Caco-2 (cell line): ENCODE measurements around the gene COL15A1. TPM values are rescaled to one million over a fixed set of nuclear protein-coding genes. Genes with fewer than 3 reads are reported as not detected.

Experiments
- BruUV-seq: library from RNA; stranded (reverse); fragments of 400-500 nt; replicated peaks from 2 replicates; lab custom pipeline; 2021; lab: Mats Ljungman, UMichigan
- CTCF ChIA-PET: fragments of 300-600 bp; sonication (Branson Sonifier 250); formaldehyde crosslinking; loops from one replicate; lab custom pipeline; 2022; ENCODE audit warnings: antibody characterized with exemption; lab: Charles Lee
- POLR2A ChIA-PET: fragments of 300-600 bp; sonication (Branson Sonifier 250); formaldehyde crosslinking; loops from one replicate; lab custom pipeline; 2022; ENCODE audit warnings: antibody characterized with exemption; lab: Charles Lee
- DNase-seq, 2 experiments: peaks; one replicate each; pipeline versions ENCODE4 v3.0.0 to v3.0.0-alpha.2; 2020 to 2022
- H3K27me3 ChIP-seq: replicated peaks from 2 replicates; pipeline ENCODE4 v1.6.0; 2011; ENCODE audit warnings: low read length; ENCODE audit not compliant: control insufficient read depth, insufficient read depth
- H3K36me3 ChIP-seq: 2 replicates; pipeline ENCODE4 v1.5.1; 2011; ENCODE audit warnings: low read length; ENCODE audit not compliant: control insufficient read depth, insufficient read depth
- H3K4me1 ChIP-seq: fragments of 250-450 bp; sonication (Bioruptor Pico); 2 replicates; pipeline ENCODE4 v1.5.1; 2020; ENCODE audit warnings: mild to moderate bottlenecking
- H3K4me3 ChIP-seq: 2 replicates; pipeline ENCODE4 v1.5.1; 2011; ENCODE audit warnings: low read depth, mild to moderate bottlenecking, control low read depth, low read length
- H3K9me3 ChIP-seq: fragments of 250-450 bp; sonication (Bioruptor Pico); 2 replicates; pipeline ENCODE4 v1.5.1; 2020; ENCODE audit warnings: mild to moderate bottlenecking, moderate library complexity
- H3K27ac Mint-ChIP-seq: one replicate; pipeline ENCODE4 v1.8.0; 2022; ENCODE audit warnings: mixed read lengths; ENCODE audit not compliant: unreplicated experiment
- H3K27me3 Mint-ChIP-seq: one replicate; pipeline ENCODE4 v1.8.0; 2022; ENCODE audit warnings: mixed read lengths; ENCODE audit not compliant: insufficient read depth, unreplicated experiment
- H3K36me3 Mint-ChIP-seq: one replicate; pipeline ENCODE4 v1.8.0; 2022; ENCODE audit warnings: mild to moderate bottlenecking, mixed read lengths; ENCODE audit not compliant: insufficient read depth, unreplicated experiment
- H3K4me1 Mint-ChIP-seq: one replicate; pipeline ENCODE4 v1.8.0; 2022; ENCODE audit warnings: low read depth, mixed read lengths; ENCODE audit not compliant: unreplicated experiment
- H3K4me3 Mint-ChIP-seq: one replicate; pipeline ENCODE4 v1.8.0; 2022; ENCODE audit warnings: mild to moderate bottlenecking, moderate library complexity, mixed read lengths; ENCODE audit not compliant: unreplicated experiment
- H3K9me3 Mint-ChIP-seq: one replicate; pipeline ENCODE4 v1.8.0; 2022; ENCODE audit warnings: mixed read lengths; ENCODE audit not compliant: unreplicated experiment
- CTCF ChIP-seq, 2 experiments: fragments of 200-600 bp in 1 of 2; IDR thresholded peaks; 1 replicate in 1 of 2; 2 replicates in 1 of 2; pipeline versions ENCODE4 v1.5.1 to v1.8.0; 2011 to 2022; ENCODE audit warnings: antibody characterized with exemption in 1 of 2, control low read depth in 1 of 2, inconsistent platforms in 1 of 2, low read depth in 1 of 2, low read length in 1 of 2, mild to moderate bottlenecking in 1 of 2, moderate library complexity in 1 of 2; ENCODE audit not compliant: insufficient read depth in 1 of 2, severe bottlenecking in 1 of 2, unreplicated experiment in 1 of 2
- intact Hi-C: fragments of 100-400 bp; cut with micrococcal nuclease; formaldehyde crosslinking; loops from one replicate; pipeline ENCODE4 v1.10.0; 2022; ENCODE audit not compliant: unreplicated experiment
- total RNA-seq: library from RNA; stranded (reverse); gene quantifications from 2 replicates; pipeline ENCODE4 v1.2.3, GENCODE V29; 2022

Gene COL15A1
- total RNA-seq, 1 experiment from 2014 or later, result not detected

GRCh38 chr9:99025616-99026270, 82.0 kb downstream of the COL15A1 start:
- Histone ChIP-seq H3K36me3 (no peaks in the 10 kb centered on the region), H3K27me3 (no peaks in the 10 kb centered on the region), H3K4me1 (no peaks in the 10 kb centered on the region), H3K4me3 (no peak overlapping the region), H3K9me3 (no peaks in the 10 kb centered on the region)
- POLR2A ChIA-PET, result no interaction called here
- Mint-ChIP-seq H3K4me1 (no peaks in the 10 kb centered on the region), H3K27ac (no peak overlapping the region), H3K27me3 (peaks cover 18% of the 10 kb centered on the region), H3K4me3 (no peak overlapping the region), H3K36me3 (no peaks in the 10 kb centered on the region), H3K9me3 (no peaks in the 10 kb centered on the region)
- no peak for DNase-seq
- intact Hi-C loops, result no loop called here
- no TSS peak for BruUV-seq
- CTCF ChIA-PET, result no interaction called here
- no peak for TF ChIP-seq CTCF (IDR thresholded peaks at IDR 0.05; ENCODE audit: insufficient read depth in 1 of 2, low read depth in 1 of 2, low read length in 1 of 2, severe bottlenecking in 1 of 2, unreplicated experiment in 1 of 2)

GRCh38 chr9:99026271-99026955, 82.7 kb downstream of the COL15A1 start:
- CTCF ChIA-PET, result no interaction called here
- no TSS peak for BruUV-seq

GRCh38 chr9:99026956-99027298, 83.2 kb downstream of the COL15A1 start:
- H3K36me3 Mint-ChIP-seq, result no peaks in the 10 kb centered on the region
- H3K27me3 Mint-ChIP-seq, result peaks cover 18% of the 10 kb centered on the region
- TF ChIP-seq CTCF (IDR thresholded peaks at IDR 0.05; ENCODE audit: insufficient read depth in 1 of 2, low read depth in 1 of 2, low read length in 1 of 2, severe bottlenecking in 1 of 2, unreplicated experiment in 1 of 2), result no peak
- H3K4me1 Mint-ChIP-seq, result no peaks in the 10 kb centered on the region
- Histone ChIP-seq H3K9me3 (no peaks in the 10 kb centered on the region), H3K27me3 (no peaks in the 10 kb centered on the region), H3K36me3 (no peaks in the 10 kb centered on the region), H3K4me3 (no peak overlapping the region), H3K4me1 (no peaks in the 10 kb centered on the region)
- ChIA-PET POLR2A (no interaction called here), CTCF (no interaction called here)
- H3K27ac Mint-ChIP-seq, result no peak overlapping the region
- intact Hi-C loops, result no loop called here
- no peak for DNase-seq
- no TSS peak for BruUV-seq
- no peak overlapping the region for H3K4me3 Mint-ChIP-seq
- H3K9me3 Mint-ChIP-seq, result no peaks in the 10 kb centered on the region

More at GRCh38 chr9:99026271-99026955, 82.7 kb downstream of the COL15A1 start:
- intact Hi-C loops, result no loop called here
- no peak overlapping the region for H3K4me3 Mint-ChIP-seq
- no peaks in the 10 kb centered on the region for H3K36me3 Mint-ChIP-seq
- H3K4me1 Mint-ChIP-seq, result no peaks in the 10 kb centered on the region
- POLR2A ChIA-PET, result no interaction called here
- no peaks in the 10 kb centered on the region for H3K27me3 ChIP-seq
- H3K4me1 ChIP-seq, result no peaks in the 10 kb centered on the region
- no peaks in the 10 kb centered on the region for H3K9me3 ChIP-seq
- no peaks in the 10 kb centered on the region for H3K9me3 Mint-ChIP-seq
- peaks cover 18% of the 10 kb centered on the region for H3K27me3 Mint-ChIP-seq
- no peak overlapping the region for H3K27ac Mint-ChIP-seq
- TF ChIP-seq CTCF (IDR thresholded peaks at IDR 0.05; ENCODE audit: insufficient read depth in 1 of 2, low read depth in 1 of 2, low read length in 1 of 2, severe bottlenecking in 1 of 2, unreplicated experiment in 1 of 2), result no peak
- no peak overlapping the region for H3K4me3 ChIP-seq
- no peak for DNase-seq
- H3K36me3 ChIP-seq, result no peaks in the 10 kb centered on the region
